OCI-LY7 (cell line): ENCODE data around the gene APPBP2.

Source experiments
- EZH2phosphoT487 ChIP-seq: fragments of 200-600 bp; sonication (generic); IDR thresholded peaks from 2 replicates; pipeline ENCODE4 v1.6.1; 2018; ENCODE audit warnings: low read depth, borderline replicate concordance, mild to moderate bottlenecking, mixed run types, antibody characterized with exemption, low read length, moderate library complexity, mixed read lengths
- TF ChIP-seq, protein P1 (sequence below): fragments of 200-600 bp; sonication (generic); conservative IDR thresholded peaks from 2 replicates; pipeline ENCODE4 v1.5.1; 2014; ENCODE audit warnings: mild to moderate bottlenecking, antibody characterized with exemption, low read length, moderate library complexity, mixed read lengths

- TF ChIP-seq, protein P1, sequence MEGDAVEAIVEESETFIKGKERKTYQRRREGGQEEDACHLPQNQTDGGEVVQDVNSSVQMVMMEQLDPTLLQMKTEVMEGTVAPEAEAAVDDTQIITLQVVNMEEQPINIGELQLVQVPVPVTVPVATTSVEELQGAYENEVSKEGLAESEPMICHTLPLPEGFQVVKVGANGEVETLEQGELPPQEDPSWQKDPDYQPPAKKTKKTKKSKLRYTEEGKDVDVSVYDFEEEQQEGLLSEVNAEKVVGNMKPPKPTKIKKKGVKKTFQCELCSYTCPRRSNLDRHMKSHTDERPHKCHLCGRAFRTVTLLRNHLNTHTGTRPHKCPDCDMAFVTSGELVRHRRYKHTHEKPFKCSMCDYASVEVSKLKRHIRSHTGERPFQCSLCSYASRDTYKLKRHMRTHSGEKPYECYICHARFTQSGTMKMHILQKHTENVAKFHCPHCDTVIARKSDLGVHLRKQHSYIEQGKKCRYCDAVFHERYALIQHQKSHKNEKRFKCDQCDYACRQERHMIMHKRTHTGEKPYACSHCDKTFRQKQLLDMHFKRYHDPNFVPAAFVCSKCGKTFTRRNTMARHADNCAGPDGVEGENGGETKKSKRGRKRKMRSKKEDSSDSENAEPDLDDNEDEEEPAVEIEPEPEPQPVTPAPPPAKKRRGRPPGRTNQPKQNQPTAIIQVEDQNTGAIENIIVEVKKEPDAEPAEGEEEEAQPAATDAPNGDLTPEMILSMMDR: no peak
- TF ChIP-seq EZH2phosphoT487: no peak
These were observed at the start of gene APPBP2 for GRCh38 chr17:60525685-60526514.
